H1 (cell line): ENCODE data around the gene TBC1D9B. TPM values are rescaled to one million over a fixed set of nuclear protein-coding genes. Genes with fewer than 3 reads are reported as not detected.

ENCODE experiments used
- CTCF ChIA-PET: fragments of 300-600 bp; sonication (Branson Sonifier 250); formaldehyde crosslinking; loops from one replicate; lab custom pipeline; 2021; ENCODE audit not compliant: partially characterized antibody; lab: Charles Lee
- POLR2A ChIA-PET: fragments of 300-600 bp; sonication (Branson Sonifier 250); formaldehyde crosslinking; loops from one replicate; lab custom pipeline; 2021; ENCODE audit warnings: inconsistent platforms; ENCODE audit not compliant: partially characterized antibody; lab: Charles Lee
- DNase-seq, 2 experiments: peaks; one replicate each; pipeline versions ENCODE4 v3.0.0 to v3.0.0-alpha.2; 2010 to 2022; ENCODE audit warnings: low spot score in 2 of 2, low read depth in 1 of 2, mixed read lengths in 1 of 2
- FAIRE-seq: peaks from 2 replicates; lab custom pipeline; 2011; peaks lifted over from hg19 to GRCh38; lab: Jason Lieb, UNC
- H2AFZ ChIP-seq: 2 replicates; pipeline ENCODE4 v1.8.1; 2012; ENCODE audit warnings: low read length, inconsistent platforms
- H2AK5ac ChIP-seq: 2 replicates; pipeline ENCODE4 v1.6.1; 2013; ENCODE audit warnings: low read depth, low read length
- H2BK120ac ChIP-seq: replicated peaks from 2 replicates; pipeline ENCODE3; 2013; ENCODE audit warnings: low read depth, low read length, inconsistent platforms
- H2BK12ac ChIP-seq: 2 replicates; pipeline ENCODE4 v1.6.1; 2013; ENCODE audit warnings: low read depth, low read length
- H2BK15ac ChIP-seq: 2 replicates; pipeline ENCODE4 v1.6.1; 2013; ENCODE audit warnings: low read length
- H2BK20ac ChIP-seq: 2 replicates; pipeline ENCODE4 v1.6.1; 2013; ENCODE audit warnings: low read length
- H2BK5ac ChIP-seq: 2 replicates; pipeline ENCODE4 v1.6.1; 2013; ENCODE audit warnings: low read depth, low read length
- H3K14ac ChIP-seq: 2 replicates; pipeline ENCODE4 v1.6.1; 2013; ENCODE audit warnings: inconsistent platforms; ENCODE audit not compliant: insufficient read length
- H3K18ac ChIP-seq: 2 replicates; pipeline ENCODE4 v1.6.1; 2013; ENCODE audit warnings: low read length; ENCODE audit errors: extremely low read depth
- H3K23ac ChIP-seq: 2 replicates; pipeline ENCODE4 v1.6.1; 2013; ENCODE audit warnings: inconsistent platforms; ENCODE audit not compliant: insufficient read length
- H3K23me2 ChIP-seq: 2 replicates; pipeline ENCODE4 v1.6.1; 2013; ENCODE audit warnings: low read depth, low read length
- H3K27ac ChIP-seq: 2 replicates; pipeline ENCODE4 v1.6.1; 2011; ENCODE audit warnings: low read depth, low read length, inconsistent platforms
- H3K27me3 ChIP-seq, 4 experiments: replicated peaks in 1 of 4; 1 replicate in 1 of 4; 2 replicates in 3 of 4; pipeline versions ENCODE4 v1.6.1 to v1.8.1; 2011 to 2013; ENCODE audit warnings: low read length in 3 of 4, mild to moderate bottlenecking in 3 of 4, inconsistent platforms in 2 of 4, mixed read lengths in 2 of 4, moderate library complexity in 1 of 4; ENCODE audit not compliant: control insufficient read depth in 3 of 4, insufficient read depth in 3 of 4; ENCODE audit errors: extremely low read depth in 1 of 4
- H3K36me3 ChIP-seq, 4 experiments: 2 replicates each; pipeline versions ENCODE4 v1.6.1 to v1.8.1; 2011 to 2013; ENCODE audit warnings: mild to moderate bottlenecking in 4 of 4, low read length in 3 of 4, moderate library complexity in 2 of 4, control low read depth in 1 of 4, inconsistent platforms in 1 of 4; ENCODE audit not compliant: insufficient read depth in 4 of 4, control insufficient read depth in 2 of 4
- H3K4ac ChIP-seq: replicated peaks from 2 replicates; pipeline ENCODE3; 2013; ENCODE audit warnings: low read length, low read depth, mixed read lengths, inconsistent platforms; ENCODE audit not compliant: insufficient read length
- H3K4me1 ChIP-seq, 4 experiments: replicated peaks in 1 of 4; 1 replicate in 1 of 4; 2 replicates in 3 of 4; pipeline versions ENCODE4 v1.6.1 to v1.8.1; 2011 to 2013; ENCODE audit warnings: low read length in 3 of 4, inconsistent platforms in 2 of 4, mixed read lengths in 1 of 4; ENCODE audit not compliant: insufficient read depth in 4 of 4, control insufficient read depth in 3 of 4
- H3K4me2 ChIP-seq, 2 experiments: 2 replicates each; pipeline versions ENCODE4 v1.6.1 to v1.8.1; 2011 to 2013; ENCODE audit warnings: low read depth in 2 of 2, low read length in 2 of 2, control low read depth in 1 of 2, inconsistent platforms in 1 of 2, mild to moderate bottlenecking in 1 of 2; ENCODE audit not compliant: insufficient read depth in 1 of 2
- H3K4me3 ChIP-seq, 4 experiments: fragments of 200-600, 300-600 bp in 1 of 4; sonication (generic), shearing (Covaris generic), sonication (Bioruptor Twin) in 1 of 4; 2 replicates each; pipeline versions ENCODE4 v1.5.1 to v1.8.1; 2011 to 2016; ENCODE audit warnings: low read length in 4 of 4, low read depth in 3 of 4, control low read depth in 2 of 4, inconsistent platforms in 2 of 4, mild to moderate bottlenecking in 2 of 4, mixed read lengths in 1 of 4, moderate library complexity in 1 of 4; ENCODE audit not compliant: insufficient read depth in 2 of 4; ENCODE audit errors: extremely low read depth in 1 of 4
- H3K56ac ChIP-seq: replicated peaks from 2 replicates; pipeline ENCODE3; 2013; ENCODE audit warnings: low read depth, mild to moderate bottlenecking, mixed read lengths, low read length, inconsistent platforms; ENCODE audit not compliant: insufficient read length
- H3K79me1 ChIP-seq: 2 replicates; pipeline ENCODE4 v1.6.1; 2013; ENCODE audit warnings: low read depth, low read length, control low read depth
- H3K79me2 ChIP-seq, 2 experiments: 2 replicates each; pipeline versions ENCODE4 v1.6.1 to v1.8.1; 2012 to 2013; ENCODE audit warnings: low read length in 2 of 2, mild to moderate bottlenecking in 2 of 2, inconsistent platforms in 1 of 2; ENCODE audit not compliant: insufficient read depth in 2 of 2, control insufficient read depth in 1 of 2
- H3K9ac ChIP-seq, 4 experiments: replicated peaks in 1 of 4; 1 replicate in 1 of 4; 2 replicates in 3 of 4; pipeline versions ENCODE4 v1.6.1 to v1.8.1; 2011 to 2013; ENCODE audit warnings: low read depth in 3 of 4, low read length in 3 of 4, control low read depth in 2 of 4, mild to moderate bottlenecking in 2 of 4, moderate library complexity in 2 of 4, inconsistent platforms in 1 of 4; ENCODE audit errors: extremely low read depth in 1 of 4
- H3K9me3 ChIP-seq, 2 experiments: 2 replicates each; pipeline versions ENCODE4 v1.6.1 to v1.8.1; 2012 to 2013; ENCODE audit warnings: mild to moderate bottlenecking in 2 of 2, moderate library complexity in 2 of 2, control low read depth in 1 of 2, inconsistent platforms in 1 of 2, low read depth in 1 of 2, low read length in 1 of 2, mixed read lengths in 1 of 2; ENCODE audit not compliant: insufficient read depth in 2 of 2
- H4K20me1 ChIP-seq, 2 experiments: replicated peaks in 1 of 2; 2 replicates each; pipeline versions ENCODE3 to v1.8.1; 2011 to 2013; ENCODE audit warnings: inconsistent platforms in 2 of 2, low read length in 2 of 2, mild to moderate bottlenecking in 1 of 2; ENCODE audit not compliant: insufficient read depth in 2 of 2, control insufficient read depth in 1 of 2
- H4K5ac ChIP-seq: 2 replicates; pipeline ENCODE4 v1.6.1; 2013; ENCODE audit warnings: low read length, low read depth, mixed read lengths, inconsistent platforms; ENCODE audit not compliant: insufficient read length
- H4K8ac ChIP-seq: 2 replicates; pipeline ENCODE4 v1.8.0; 2013; ENCODE audit warnings: mild to moderate bottlenecking, moderate library complexity, low read length, inconsistent platforms; ENCODE audit not compliant: insufficient read depth; ENCODE audit errors: extremely low read depth
- H4K91ac ChIP-seq: replicated peaks from 2 replicates; pipeline ENCODE3; 2013; ENCODE audit warnings: low read length, mixed read lengths, inconsistent platforms; ENCODE audit not compliant: insufficient read length
- BACH1 ChIP-seq: IDR thresholded peaks from 2 replicates; pipeline ENCODE4 v1.6.1; 2012; ENCODE audit warnings: low read length, improper control_type of control experiment
- CHD2 ChIP-seq: IDR thresholded peaks from 2 replicates; pipeline ENCODE4 v1.6.1; 2012; ENCODE audit warnings: low read length, improper control_type of control experiment
- KDM4A ChIP-seq: IDR thresholded peaks from one replicate; pipeline ENCODE4 v1.7.1; 2012; ENCODE audit warnings: low read depth, mild to moderate bottlenecking, moderate library complexity, low read length, inconsistent platforms; ENCODE audit not compliant: severe bottlenecking
- KDM5A ChIP-seq: fragments of 200-600 bp; IDR thresholded peaks from 2 replicates; pipeline ENCODE4 v1.7.1; 2012; ENCODE audit warnings: mild to moderate bottlenecking, low read length, inconsistent platforms, mixed read lengths
- NRF1 ChIP-seq: IDR thresholded peaks from 2 replicates; pipeline ENCODE4 v1.6.1; 2011; ENCODE audit warnings: mild to moderate bottlenecking, low read depth, low read length, improper control_type of control experiment
- RNF2 ChIP-seq: fragments of 200-900, 300-1000 bp; sonication (generic); IDR thresholded peaks from 2 replicates; pipeline ENCODE4 v1.7.1; 2016; ENCODE audit warnings: borderline replicate concordance, low read depth, mild to moderate bottlenecking, antibody characterized with exemption, low read length; ENCODE audit not compliant: poor library complexity, severe bottlenecking; ENCODE audit errors: missing control alignments
- RXRA ChIP-seq: IDR thresholded peaks from 2 replicates; pipeline ENCODE4 v1.6.1; 2011; ENCODE audit warnings: low read depth, mild to moderate bottlenecking, low read length, moderate library complexity; ENCODE audit not compliant: insufficient read depth
- SIN3A ChIP-seq, 2 experiments: IDR thresholded peaks in 1 of 2; conservative IDR thresholded peaks in 1 of 2; 2 replicates each; pipeline ENCODE4 v1.6.1; 2011 to 2012; ENCODE audit warnings: low read length in 2 of 2, improper control_type of control experiment in 1 of 2, low read depth in 1 of 2, mild to moderate bottlenecking in 1 of 2
- ZNF274 ChIP-seq: IDR thresholded peaks from 2 replicates; pipeline ENCODE4 v1.7.0; 2012; ENCODE audit warnings: low read length, borderline replicate concordance; ENCODE audit errors: extremely low read depth
- WGBS, 2 experiments: shearing (Covaris generic) in 1 of 2; methylation state at CpG; one replicate each; pipeline versions ENCODE4 v1.1.6 to v1.1.7; 2013 to 2015; ENCODE audit warnings: low lambda C conversion rate in 2 of 2, mixed read lengths in 2 of 2, inconsistent platforms in 1 of 2, low coverage in 1 of 2, missing lambda C conversion rate in 1 of 2; ENCODE audit not compliant: insufficient replicate concordance in 2 of 2, insufficient coverage in 1 of 2, insufficient read length in 1 of 2; ENCODE audit errors: extremely low coverage in 1 of 2, missing lambda C conversion rate in 1 of 2; 5-methylcytosine and 5-hydroxymethylcytosine counted together
- polyA plus RNA-seq, 7 experiments: library from polyadenylated mRNA; depleted of rRNA in 3 of 7; stranded (reverse) in 5 of 7; unstranded in 2 of 7; fragments of >200 nt in 5 of 7; fragments of 200-250 nt in 2 of 7; gene quantifications; 1 replicate in 5 of 7; 2 replicates in 1 of 7; 4 replicates in 1 of 7; pipeline versions ENCODE4 v1.2.1 to v1.2.3, GENCODE V29; 2011 to 2013; ENCODE audit warnings: missing spikeins in 2 of 7, mixed read lengths in 2 of 7
- total RNA-seq: library from RNA; stranded (reverse); fragmentation: NEBNext Ultra II Directional; extraction: Animal tissue kit (Norgen Biotek cat#: 25700); gene quantifications from 2 replicates; pipeline ENCODE4 v1.2.1, GENCODE V29; 2021
- TF ChIP-seq, protein P1 (sequence below): IDR thresholded peaks from 2 replicates; pipeline ENCODE4 v1.6.1; 2011; ENCODE audit warnings: low read depth, mild to moderate bottlenecking, low read length; ENCODE audit not compliant: insufficient read depth

Gene TBC1D9B
- total and polyA plus RNA-seq, 2 of the 8 experiments (the other 6 are each of a cell fraction or from before 2014, with no cell fraction given): 33.6 to 57.1 TPM

DNA sequence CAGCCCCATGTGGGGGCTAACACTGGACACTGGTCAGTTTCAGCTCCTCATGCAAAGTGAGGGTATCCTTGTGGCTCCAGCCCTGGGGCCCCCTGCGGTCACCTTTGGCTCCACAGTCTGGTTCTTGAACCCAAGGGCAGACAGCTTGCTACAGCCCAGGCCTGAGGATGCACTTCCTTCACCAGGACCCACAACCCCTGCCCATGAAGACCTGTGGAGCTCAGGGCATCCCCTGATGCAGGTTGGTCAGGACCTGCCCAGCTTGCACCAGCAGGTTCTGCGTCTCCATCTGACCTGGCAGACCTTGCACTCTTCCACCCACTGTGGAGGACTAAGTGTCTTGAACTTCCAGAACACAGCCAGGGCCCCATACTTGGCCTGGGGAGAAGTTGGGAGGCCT is 45.4 kb downstream of the TBC1D9B start:
- Histone ChIP-seq H3K4me1 (no peaks in the 10 kb centered on the region), H3K56ac (no peak overlapping the region)
- FAIRE-seq (no peak), DNase-seq (no peak)
- TF ChIP-seq CHD2 (no peak), BACH1 (no peak), KDM5A (no peak), KDM4A (no peak), RNF2 (no peak), NRF1 (no peak), ZNF274 (no peak), RXRA (no peak), SIN3A (conservative IDR thresholded peaks at IDR 0.05 in 1 of 2, IDR thresholded peaks at IDR 0.05 in 1 of 2; ENCODE audit: low read depth in 1 of 2, low read length in 2 of 2) (no peak)
- TF ChIP-seq, protein P1, sequence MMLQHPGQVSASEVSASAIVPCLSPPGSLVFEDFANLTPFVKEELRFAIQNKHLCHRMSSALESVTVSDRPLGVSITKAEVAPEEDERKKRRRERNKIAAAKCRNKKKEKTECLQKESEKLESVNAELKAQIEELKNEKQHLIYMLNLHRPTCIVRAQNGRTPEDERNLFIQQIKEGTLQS: no peak
- TF ChIP-seq, all 59 proteins: peak for 0
- no peak overlapping the region for H4K5ac ChIP-seq
- H4K8ac ChIP-seq: no peak overlapping the region
- peaks cover 13% of the 10 kb centered on the region for H3K23me2 ChIP-seq
- WGBS, 2 experiments: 93% methylated on average over 2 of the region's 2 CpGs; no CpG with 5 or more reads in 1 of the 2 experiments
- peaks cover 0 to 28% (median 13%) of the 10 kb centered on the region in 4 experiments; a peak in 6 of 8 replicates for H3K36me3 ChIP-seq
- no peak overlapping the region for H4K91ac ChIP-seq
- no peak overlapping the region for H3K18ac ChIP-seq
- H3K4me2 ChIP-seq: no peak overlapping the region
- no peak overlapping the region for H3K27ac ChIP-seq
- no peak overlapping the region for H3K23ac ChIP-seq
- H3K79me2 ChIP-seq: no peaks in the 10 kb centered on the region
- H2AK5ac ChIP-seq: no peak overlapping the region
- no peak overlapping the region for H2BK5ac ChIP-seq
- no peaks in the 10 kb centered on the region for H3K79me1 ChIP-seq
- H3K9ac ChIP-seq: no peak overlapping the region
- no peak overlapping the region for H2BK15ac ChIP-seq
- no peak overlapping the region for H3K4me3 ChIP-seq
- H2BK12ac ChIP-seq: no peak overlapping the region
- H3K4ac ChIP-seq: no peak overlapping the region
- no peak overlapping the region for H3K14ac ChIP-seq
- no peak overlapping the region for H2BK20ac ChIP-seq
- no peak overlapping the region for H2AFZ ChIP-seq
- H2BK120ac ChIP-seq: no peak overlapping the region
- ChIA-PET CTCF (interaction anchor here (0.5 to 2.2 kb wide), 7 partner anchors 8 to 190 kb away, joined by 3 to 15 read pairs (median 3); no protein-coding TSS in a partner anchor), POLR2A (interaction anchor here (2.1 kb wide), 1 partner anchor 9 kb away, joined by 8 read pairs; no protein-coding TSS in a partner anchor)
- H3K27me3 ChIP-seq: peaks cover 0 to 2% (median 0%) of the 10 kb centered on the region in 4 experiments; a peak in 1 of 7 replicates
- H3K9me3 ChIP-seq: peaks cover 4 to 8% of the 10 kb centered on the region in 2 experiments; a peak in 1 of 4 replicates
- H4K20me1 ChIP-seq: peaks cover 0 to 2% of the 10 kb centered on the region in 2 experiments
